Breast epithelium (tissue), 3 donors: ENCODE data around the gene LACTBL1.

Experiments used
- POLR2A ChIP-seq: fragments of 450-650 bp; IDR thresholded peaks from one replicate; pipeline ENCODE4 v1.6.1; 2016; ENCODE audit warnings: antibody characterized with exemption, mild to moderate bottlenecking, moderate library complexity
- POLR2AphosphoS5 ChIP-seq, 3 donors: sonication (generic); formaldehyde crosslinking; IDR thresholded peaks; one replicate each; pipeline ENCODE4 v1.6.1; 2017; ENCODE audit warnings: antibody characterized with exemption in 3 of 3
- TF ChIP-seq, protein P1 (sequence below), 3 donors: fragments of 450-650 bp; IDR thresholded peaks; one replicate each; pipeline ENCODE4 v1.5.1; 2016 to 2017; ENCODE audit warnings: antibody characterized with exemption in 3 of 3, mild to moderate bottlenecking in 3 of 3, moderate library complexity in 3 of 3

DNA sequence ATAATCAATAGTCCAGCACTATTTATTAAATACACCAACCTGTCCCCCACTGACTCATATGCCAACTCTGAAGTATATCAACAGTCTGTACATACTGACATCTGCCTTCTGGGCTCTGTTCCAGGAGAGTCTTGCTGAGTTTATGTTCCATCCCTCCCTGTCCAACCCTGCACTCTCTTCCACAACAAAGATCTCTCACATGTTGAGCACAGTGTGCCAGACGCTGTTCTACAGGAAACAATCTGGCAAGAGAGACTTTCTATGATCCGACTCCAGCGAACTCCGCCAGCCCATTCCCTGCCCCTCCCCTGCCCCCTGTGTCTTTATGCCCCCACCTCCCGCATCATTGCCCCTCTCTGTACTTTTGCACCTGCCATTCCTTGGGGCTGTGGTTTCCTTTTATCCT is 3.4 kb downstream of the LACTBL1 start:
- TF ChIP-seq POLR2A (no peak), POLR2AphosphoS5 (IDR thresholded peaks at IDR 0.05) (no peak)
- TF ChIP-seq, protein P1, sequence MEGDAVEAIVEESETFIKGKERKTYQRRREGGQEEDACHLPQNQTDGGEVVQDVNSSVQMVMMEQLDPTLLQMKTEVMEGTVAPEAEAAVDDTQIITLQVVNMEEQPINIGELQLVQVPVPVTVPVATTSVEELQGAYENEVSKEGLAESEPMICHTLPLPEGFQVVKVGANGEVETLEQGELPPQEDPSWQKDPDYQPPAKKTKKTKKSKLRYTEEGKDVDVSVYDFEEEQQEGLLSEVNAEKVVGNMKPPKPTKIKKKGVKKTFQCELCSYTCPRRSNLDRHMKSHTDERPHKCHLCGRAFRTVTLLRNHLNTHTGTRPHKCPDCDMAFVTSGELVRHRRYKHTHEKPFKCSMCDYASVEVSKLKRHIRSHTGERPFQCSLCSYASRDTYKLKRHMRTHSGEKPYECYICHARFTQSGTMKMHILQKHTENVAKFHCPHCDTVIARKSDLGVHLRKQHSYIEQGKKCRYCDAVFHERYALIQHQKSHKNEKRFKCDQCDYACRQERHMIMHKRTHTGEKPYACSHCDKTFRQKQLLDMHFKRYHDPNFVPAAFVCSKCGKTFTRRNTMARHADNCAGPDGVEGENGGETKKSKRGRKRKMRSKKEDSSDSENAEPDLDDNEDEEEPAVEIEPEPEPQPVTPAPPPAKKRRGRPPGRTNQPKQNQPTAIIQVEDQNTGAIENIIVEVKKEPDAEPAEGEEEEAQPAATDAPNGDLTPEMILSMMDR (IDR thresholded peaks at IDR 0.05): no peak
